ENCODE results near the gene PRH1. TPM values are rescaled to one million over a fixed set of nuclear protein-coding genes. Genes with fewer than 3 reads are reported as not detected.

Gene PRH1
- total and polyA plus RNA-seq, 4 donors: 1.3 to 29.6 (median 16.1) TPM

- 92% methylated on average over 4 of the region's 4 CpGs for WGBS
- no peak for DNase-seq (ENCODE audit: low spot score)
- TF ChIP-seq MAX (IDR thresholded peaks at IDR 0.05) (no peak), SP1 (IDR thresholded peaks at IDR 0.05) (no peak), REST (IDR thresholded peaks at IDR 0.05) (no peak), ZBTB33 (IDR thresholded peaks at IDR 0.05) (no peak), HNF4G (IDR thresholded peaks at IDR 0.05) (no peak)
- H3K4me1 ChIP-seq (ENCODE audit: control insufficient read depth in 4 of 4, insufficient read depth in 4 of 4, low read length in 3 of 4): no peaks in the 10 kb centered on the region
- H3K27ac ChIP-seq (ENCODE audit: low read depth in 1 of 2, low read length in 2 of 2): no peak overlapping the region
- H3K4me3 ChIP-seq (ENCODE audit: low read depth in 1 of 3, low read length in 3 of 3): no peak overlapping the region
- H3K9ac ChIP-seq (ENCODE audit: low read depth in 1 of 2, low read length in 2 of 2): no peak overlapping the region
- peaks cover 0 to 2% (median 0%) of the 10 kb centered on the region in 4 donors for H3K9me3 ChIP-seq (ENCODE audit: control insufficient read depth in 4 of 4, low read length in 3 of 4)
- H3K36me3 ChIP-seq (ENCODE audit: control insufficient read depth in 4 of 4, insufficient read depth in 3 of 4, low read depth in 1 of 4, low read length in 3 of 4): peaks cover 0 to 3% (median 3%) of the 10 kb centered on the region in 4 donors
- no peaks in the 10 kb centered on the region for H3K27me3 ChIP-seq (ENCODE audit: control insufficient read depth in 4 of 4, insufficient read depth in 4 of 4, low read length in 3 of 4)
Measured at GRCh38 chr12:10851243-10851858, 32.7 kb downstream of the PRH1 start.

- DNase-seq (ENCODE audit: low spot score): no peak
- WGBS: 92% methylated on average over 4 of the region's 4 CpGs
- Histone ChIP-seq H3K36me3 (ENCODE audit: control insufficient read depth in 4 of 4, insufficient read depth in 3 of 4, low read depth in 1 of 4, low read length in 3 of 4) (peaks cover 0 to 3% (median 3%) of the 10 kb centered on the region in 4 donors), H3K4me1 (ENCODE audit: control insufficient read depth in 4 of 4, insufficient read depth in 4 of 4, low read length in 3 of 4) (no peaks in the 10 kb centered on the region), H3K9ac (ENCODE audit: low read depth in 1 of 2, low read length in 2 of 2) (no peak within 1 kb of the TSS), H3K27ac (ENCODE audit: low read depth in 1 of 2, low read length in 2 of 2) (no peak within 1 kb of the TSS), H3K27me3 (ENCODE audit: control insufficient read depth in 4 of 4, insufficient read depth in 4 of 4, low read length in 3 of 4) (no peaks in the 10 kb centered on the region), H3K4me3 (ENCODE audit: low read depth in 1 of 3, low read length in 3 of 3) (no peak within 1 kb of the TSS), H3K9me3 (ENCODE audit: control insufficient read depth in 4 of 4, low read length in 3 of 4) (no peaks in the 10 kb centered on the region)
- TF ChIP-seq RXRA (IDR thresholded peaks at IDR 0.05): no peak
Measured at GRCh38 chr12:10849425-10849878, 34.6 kb downstream of the PRH1 start, which contains the start of gene PRR4. Gene PRR4, minus strand, starts transcription at chr12:10849475. Its CDS starts 38 bp downstream, at chr12:10849437.

- peaks cover 0 to 5% (median 3%) of the 10 kb centered on the region in 4 donors for H3K36me3 ChIP-seq (ENCODE audit: control insufficient read depth in 4 of 4, insufficient read depth in 3 of 4, low read depth in 1 of 4, low read length in 3 of 4)
- no peak overlapping the region for H3K9ac ChIP-seq (ENCODE audit: low read depth in 1 of 2, low read length in 2 of 2)
- 69% methylated on average over 2 of the region's 2 CpGs for WGBS
- no peak for DNase-seq (ENCODE audit: low spot score)
- no peaks in the 10 kb centered on the region for H3K9me3 ChIP-seq (ENCODE audit: control insufficient read depth in 4 of 4, low read length in 3 of 4)
- no peak overlapping the region for H3K27ac ChIP-seq (ENCODE audit: low read depth in 1 of 2, low read length in 2 of 2)
- H3K4me3 ChIP-seq (ENCODE audit: low read depth in 1 of 3, low read length in 3 of 3): no peak overlapping the region
- H3K27me3 ChIP-seq (ENCODE audit: control insufficient read depth in 4 of 4, insufficient read depth in 4 of 4, low read length in 3 of 4): no peaks in the 10 kb centered on the region
- H3K4me1 ChIP-seq (ENCODE audit: control insufficient read depth in 4 of 4, insufficient read depth in 4 of 4, low read length in 3 of 4): no peaks in the 10 kb centered on the region
- TF ChIP-seq TAF1 (conservative IDR thresholded peaks at IDR 0.05) (no peak), EGR1 (IDR thresholded peaks at IDR 0.05; ENCODE audit: low read depth in 2 of 2) (no peak), FOXA1 (IDR thresholded peaks at IDR 0.05) (no peak), CTCF (IDR thresholded peaks at IDR 0.05; ENCODE audit: low read depth, low read length, missing input control) (no peak), REST (IDR thresholded peaks at IDR 0.05) (no peak), GABPA (IDR thresholded peaks at IDR 0.05 in 1 of 2, conservative IDR thresholded peaks at IDR 0.05 in 1 of 2) (no peak), ZBTB33 (IDR thresholded peaks at IDR 0.05) (no peak), MAX (IDR thresholded peaks at IDR 0.05) (no peak)
Measured at GRCh38 chr12:10847744-10848143, 36.3 kb downstream of the PRH1 start.

All from liver (tissue), 9 donors.